Left renal pelvis (tissue), 4 donors: ENCODE measurements around the gene CPNE7. TPM values are rescaled to one million over a fixed set of nuclear protein-coding genes. Genes with fewer than 3 reads are reported as not detected.
"Not testable (repeated sequence)": the region's sequence is repeated elsewhere in the genome, so short reads cannot be mapped to it uniquely, and the experiment has no call there.

Experiments used
- DNase-seq, 4 donors: peaks; one replicate each; pipeline ENCODE4 v3.0.0-alpha.2; 2013; ENCODE audit warnings: low read depth in 4 of 4, low spot score in 3 of 4
- polyA plus RNA-seq, 4 donors: library from polyadenylated mRNA; unstranded; fragments of 120-200 nt; gene quantifications; one replicate each; pipeline ENCODE4 v1.2.1, GENCODE V29; 2013; ENCODE audit not compliant: insufficient read length in 4 of 4

The CPNE7 gene
- polyA plus RNA-seq, 4 donors, result 2.9 to 11.5 (median 3.9) TPM

- DNase-seq, result no peak
These were observed 10.9 kb upstream of the CPNE7 start for GRCh38 chr16:89564476-89565255.

- DNase-seq, result no peak
These were observed 10.4 kb upstream of the CPNE7 start for GRCh38 chr16:89565256-89565505.

GRCh38 chr16:89565506-89566372 lies 9.8 kb upstream of the CPNE7 start:
- no peak for DNase-seq

GRCh38 chr16:89567656-89568594 lies 7.6 kb upstream of the CPNE7 start:
- DNase-seq, result no peak

GRCh38 chr16:89569506-89570341 lies 5.8 kb upstream of the CPNE7 start:
- DNase-seq, result no peak

GRCh38 chr16:89570342-89570923 lies 5.1 kb upstream of the CPNE7 start:
- DNase-seq, result no peak

GRCh38 chr16:89570983-89571598 lies 4.5 kb upstream of the CPNE7 start:
- DNase-seq, result not testable (repeated sequence)

- DNase-seq, result no peak
These were observed 3.9 kb upstream of the CPNE7 start for GRCh38 chr16:89571636-89572035.

GRCh38 chr16:89572073-89572484 lies 3.5 kb upstream of the CPNE7 start:
- DNase-seq, result no peak

GRCh38 chr16:89572485-89573205 lies 2.9 kb upstream of the CPNE7 start:
- DNase-seq, result no peak

- DNase-seq, result no peak
These were observed 1.5 kb upstream of the CPNE7 start for GRCh38 chr16:89573826-89574680.

GRCh38 chr16:89574681-89575246 lies 794 bp upstream of the CPNE7 start:
- no peak for DNase-seq

- DNase-seq, result no peak
These were observed 846 bp downstream of the CPNE7 start for GRCh38 chr16:89576153-89577054.

GRCh38 chr16:89577055-89577759 lies 1.6 kb downstream of the CPNE7 start:
- no peak for DNase-seq

- DNase-seq, result no peak
These were observed 3.8 kb downstream of the CPNE7 start for GRCh38 chr16:89579351-89579750.
